Measurements from ENCODE around the gene TUBGCP2.

The TUBGCP2 gene

GRCh38 chr10:133355266-133355665 is 46.6 kb upstream of the TUBGCP2 start:
- ChIA-PET POLR2A (no interaction called here), CTCF (interaction anchor here (2.3 kb wide), 1 partner anchor 26 kb away, joined by 7 read pairs; no protein-coding TSS in a partner anchor)
- TF ChIP-seq PKNOX1 (IDR thresholded peaks at IDR 0.05): no peak
- TF ChIP-seq SP1 (IDR thresholded peaks at IDR 0.05): no peak
- no peak for TF ChIP-seq ELF4 (IDR thresholded peaks at IDR 0.05)
- no peak for TF ChIP-seq FOXM1 (IDR thresholded peaks at IDR 0.05; ENCODE audit: borderline replicate concordance)
- no peak for TF ChIP-seq HDGF (IDR thresholded peaks at IDR 0.05; ENCODE audit: borderline replicate concordance)
- no peak for TF ChIP-seq LEF1 (IDR thresholded peaks at IDR 0.05; ENCODE audit: borderline replicate concordance)
- no peak for TF ChIP-seq ARNT (IDR thresholded peaks at IDR 0.05)
- TF ChIP-seq CTBP1 (IDR thresholded peaks at IDR 0.05; ENCODE audit: borderline replicate concordance): no peak
- no peak for TF ChIP-seq ZNF384 (IDR thresholded peaks at IDR 0.05)
- no peak for TF ChIP-seq BHLHE40 (IDR thresholded peaks at IDR 0.05; ENCODE audit: borderline replicate concordance)
- no peak for TF ChIP-seq TARDBP (IDR thresholded peaks at IDR 0.05)
- no peak for TF ChIP-seq SUZ12 (IDR thresholded peaks at IDR 0.05)
- no peak for TF ChIP-seq FOXA1 (IDR thresholded peaks at IDR 0.05)
- TF ChIP-seq FOXK2 (IDR thresholded peaks at IDR 0.05): no peak
- TF ChIP-seq L3MBTL2 (conservative IDR thresholded peaks at IDR 0.05): no peak
- no peak for TF ChIP-seq NFRKB (IDR thresholded peaks at IDR 0.05)
- DNase-seq (ENCODE audit: extremely low spot score): no peak

- ChIA-PET CTCF (interaction anchor here (2.3 kb wide), 1 partner anchor 25 kb away, joined by 7 read pairs; no protein-coding TSS in a partner anchor), POLR2A (no interaction called here)
- TF ChIP-seq SUZ12 (IDR thresholded peaks at IDR 0.05) (no peak), BHLHE40 (IDR thresholded peaks at IDR 0.05; ENCODE audit: borderline replicate concordance) (no peak), FOXM1 (IDR thresholded peaks at IDR 0.05; ENCODE audit: borderline replicate concordance) (no peak), ARNT (IDR thresholded peaks at IDR 0.05) (no peak), NFRKB (IDR thresholded peaks at IDR 0.05) (no peak), SP1 (IDR thresholded peaks at IDR 0.05) (no peak), TARDBP (IDR thresholded peaks at IDR 0.05) (no peak), ELF4 (IDR thresholded peaks at IDR 0.05) (no peak), L3MBTL2 (conservative IDR thresholded peaks at IDR 0.05) (no peak), HDGF (IDR thresholded peaks at IDR 0.05; ENCODE audit: borderline replicate concordance) (no peak), CTBP1 (IDR thresholded peaks at IDR 0.05; ENCODE audit: borderline replicate concordance) (no peak), FOXK2 (IDR thresholded peaks at IDR 0.05) (no peak), ZNF384 (IDR thresholded peaks at IDR 0.05) (no peak)
- no peak for DNase-seq (ENCODE audit: extremely low spot score)
Measured at GRCh38 chr10:133354672-133355240, 46.1 kb upstream of the TUBGCP2 start.

- CTCF ChIA-PET: interaction anchor here (2.3 kb wide), 1 partner anchor 25 kb away, joined by 7 read pairs; no protein-coding TSS in a partner anchor
- TF ChIP-seq FOXK2 (IDR thresholded peaks at IDR 0.05) (no peak), L3MBTL2 (conservative IDR thresholded peaks at IDR 0.05) (no peak), BHLHE40 (IDR thresholded peaks at IDR 0.05; ENCODE audit: borderline replicate concordance) (no peak), ELF4 (IDR thresholded peaks at IDR 0.05) (no peak), TARDBP (IDR thresholded peaks at IDR 0.05) (no peak), HDGF (IDR thresholded peaks at IDR 0.05; ENCODE audit: borderline replicate concordance) (no peak), FOXA1 (IDR thresholded peaks at IDR 0.05) (no peak), PKNOX1 (IDR thresholded peaks at IDR 0.05) (no peak), SP1 (IDR thresholded peaks at IDR 0.05) (no peak), SUZ12 (IDR thresholded peaks at IDR 0.05) (no peak), NFRKB (IDR thresholded peaks at IDR 0.05) (no peak), CTBP1 (IDR thresholded peaks at IDR 0.05; ENCODE audit: borderline replicate concordance) (no peak), FOXM1 (IDR thresholded peaks at IDR 0.05; ENCODE audit: borderline replicate concordance) (no peak), LEF1 (IDR thresholded peaks at IDR 0.05; ENCODE audit: borderline replicate concordance) (no peak), ZNF384 (IDR thresholded peaks at IDR 0.05) (no peak), ARNT (IDR thresholded peaks at IDR 0.05) (no peak)
- POLR2A ChIA-PET: interaction anchor here (1.3 kb wide), 1 partner anchor 19 kb away, joined by 4 read pairs; the partner anchor contains the start of gene ECHS1
Measured at GRCh38 chr10:133353988-133354605, 45.4 kb upstream of the TUBGCP2 start.

GRCh38 chr10:133353202-133353959 is 44.7 kb upstream of the TUBGCP2 start:
- no peak for DNase-seq (ENCODE audit: extremely low spot score)
- ChIA-PET POLR2A (interaction anchor here (1.1 to 1.3 kb wide), 2 partner anchors 20 to 25 kb away, joined by 3 to 4 read pairs; partner anchors contain the start of gene ECHS1), CTCF (interaction anchor here (1.3 to 2.3 kb wide), 2 partner anchors 24 kb away, joined by 3 to 7 read pairs; no protein-coding TSS in a partner anchor)
- TF ChIP-seq ELF4 (IDR thresholded peaks at IDR 0.05): no peak
- TF ChIP-seq ZNF384 (IDR thresholded peaks at IDR 0.05): no peak
- TF ChIP-seq TARDBP (IDR thresholded peaks at IDR 0.05): no peak
- no peak for TF ChIP-seq L3MBTL2 (conservative IDR thresholded peaks at IDR 0.05)
- no peak for TF ChIP-seq FOXK2 (IDR thresholded peaks at IDR 0.05)
- TF ChIP-seq CTBP1 (IDR thresholded peaks at IDR 0.05; ENCODE audit: borderline replicate concordance): no peak
- TF ChIP-seq BHLHE40 (IDR thresholded peaks at IDR 0.05; ENCODE audit: borderline replicate concordance): no peak
- no peak for TF ChIP-seq NFRKB (IDR thresholded peaks at IDR 0.05)
- no peak for TF ChIP-seq ARNT (IDR thresholded peaks at IDR 0.05)
- TF ChIP-seq HDGF (IDR thresholded peaks at IDR 0.05; ENCODE audit: borderline replicate concordance): no peak
- no peak for TF ChIP-seq SP1 (IDR thresholded peaks at IDR 0.05)
- no peak for TF ChIP-seq LEF1 (IDR thresholded peaks at IDR 0.05; ENCODE audit: borderline replicate concordance)
- TF ChIP-seq FOXM1 (IDR thresholded peaks at IDR 0.05; ENCODE audit: borderline replicate concordance): no peak
- no peak for TF ChIP-seq FOXA1 (IDR thresholded peaks at IDR 0.05)
- TF ChIP-seq PKNOX1 (IDR thresholded peaks at IDR 0.05): no peak
- no peak for TF ChIP-seq SUZ12 (IDR thresholded peaks at IDR 0.05)

More at GRCh38 chr10:133353988-133354605, 45.4 kb upstream of the TUBGCP2 start:
- no peak for DNase-seq (ENCODE audit: extremely low spot score)
